SK-N-SH (cell line): ENCODE data around the gene CPNE1. TPM values are rescaled to one million over a fixed set of nuclear protein-coding genes. Genes with fewer than 3 reads are reported as not detected.

Experiments
- CTCF ChIA-PET: fragments of 300-600, 350-600 bp; formaldehyde crosslinking; extraction: SDS; loops from one replicate; lab custom pipeline; 2021; lab: Yijun Ruan, JAX
- POLR2A ChIA-PET: fragments of 350-600 bp; sonication (Branson Sonifier 250); formaldehyde crosslinking; extraction: SDS; loops from one replicate; lab custom pipeline; 2020; ENCODE audit warnings: antibody characterized with exemption, inconsistent platforms; lab: Yijun Ruan, JAX
- DNase-seq: peaks from one replicate; pipeline ENCODE4 v3.0.0; 2012
- H2AFZ ChIP-seq: fragments of 200-600 bp; sonication (generic); 2 replicates; pipeline ENCODE4 v1.8.1; 2016; ENCODE audit warnings: antibody characterized with exemption, mild to moderate bottlenecking, low read depth
- H3F3A ChIP-seq: fragments of 200-600 bp; sonication (generic); replicated peaks from 2 replicates; pipeline ENCODE3; 2016; ENCODE audit warnings: antibody characterized with exemption, mild to moderate bottlenecking; ENCODE audit not compliant: insufficient read depth
- H3K27ac ChIP-seq, 2 experiments: fragments of 200-500 bp in 1 of 2; fragments of 200-600 bp in 1 of 2; sonication (Bioruptor generic) in 1 of 2; sonication (generic), shearing (Covaris generic) in 1 of 2; 2 replicates each; pipeline versions ENCODE4 v1.5.1 to v1.6.1; 2014 to 2016; ENCODE audit warnings: low read depth in 2 of 2, inconsistent platforms in 1 of 2, low read length in 1 of 2, mild to moderate bottlenecking in 1 of 2, mixed read lengths in 1 of 2
- H3K27me3 ChIP-seq: fragments of 200-600 bp; sonication (generic), shearing (Covaris generic); 2 replicates; pipeline ENCODE4 v1.6.1; 2016; ENCODE audit warnings: mixed run types; ENCODE audit not compliant: insufficient read depth
- H3K36me3 ChIP-seq, 2 experiments: fragments of 200-500 bp in 1 of 2; fragments of 200-600 bp in 1 of 2; sonication (Bioruptor generic) in 1 of 2; sonication (generic) in 1 of 2; replicated peaks in 1 of 2; 2 replicates each; pipeline versions ENCODE3 to v1.5.1; 2014 to 2016; ENCODE audit warnings: low read length in 1 of 2, mild to moderate bottlenecking in 1 of 2; ENCODE audit not compliant: insufficient read depth in 2 of 2, control insufficient read depth in 1 of 2
- H3K4me1 ChIP-seq, 2 experiments: fragments of 200-500 bp in 1 of 2; fragments of 200-600 bp in 1 of 2; sonication (Bioruptor generic) in 1 of 2; sonication (generic), shearing (Covaris generic) in 1 of 2; 2 replicates each; pipeline versions ENCODE4 v1.5.1 to v1.6.1; 2014 to 2016; ENCODE audit warnings: low read depth in 1 of 2, low read length in 1 of 2, mixed run types in 1 of 2; ENCODE audit not compliant: insufficient read depth in 2 of 2, control insufficient read depth in 1 of 2
- H3K4me2 ChIP-seq: fragments of 200-600 bp; sonication (generic), shearing (Covaris generic); 2 replicates; pipeline ENCODE4 v1.6.1; 2017; ENCODE audit warnings: mixed run types
- H3K4me3 ChIP-seq, 2 experiments: fragments of 200-500 bp in 1 of 2; fragments of 200-600 bp in 1 of 2; sonication (Bioruptor generic) in 1 of 2; sonication (generic), shearing (Covaris generic) in 1 of 2; 2 replicates each; pipeline versions ENCODE4 v1.5.1 to v1.8.1; 2014 to 2016; ENCODE audit warnings: low read depth in 2 of 2, inconsistent platforms in 1 of 2, low read length in 1 of 2, mild to moderate bottlenecking in 1 of 2, mixed read lengths in 1 of 2, moderate library complexity in 1 of 2
- H3K79me2 ChIP-seq: fragments of 200-600 bp; sonication (generic); 2 replicates; pipeline ENCODE4 v1.8.1; 2017; ENCODE audit warnings: mild to moderate bottlenecking; ENCODE audit not compliant: insufficient read depth
- H3K9ac ChIP-seq: fragments of 200-600 bp; sonication (generic); 2 replicates; pipeline ENCODE4 v1.6.1; 2017; ENCODE audit warnings: mixed run types
- H3K9me2 ChIP-seq: fragments of 200-600 bp; sonication (generic); 2 replicates; pipeline ENCODE4 v1.6.1; 2017; ENCODE audit warnings: mixed run types
- H3K9me3 ChIP-seq: fragments of 200-600 bp; sonication (generic); 2 replicates; pipeline ENCODE4 v1.6.1; 2017; ENCODE audit warnings: mixed run types, mild to moderate bottlenecking, moderate library complexity
- H4K20me1 ChIP-seq: fragments of 200-600 bp; sonication (generic); 2 replicates; pipeline ENCODE4 v1.6.1; 2017; ENCODE audit warnings: mild to moderate bottlenecking, mixed run types; ENCODE audit not compliant: insufficient read depth
- CHD2 ChIP-seq: fragments of 150-350 bp; IDR thresholded peaks from 2 replicates; pipeline ENCODE4 v1.6.1; 2018; ENCODE audit warnings: low read length; ENCODE audit not compliant: partially characterized antibody
- ELF1 ChIP-seq: IDR thresholded peaks from 2 replicates; pipeline ENCODE4 v1.4.0; 2012
- EP300 ChIP-seq, 2 experiments: IDR thresholded peaks; 2 replicates each; pipeline versions ENCODE4 v1.4.0 to v1.6.1; 2012; ENCODE audit warnings: borderline replicate concordance in 1 of 2, low read depth in 1 of 2, low read length in 1 of 2
- FOSL2 ChIP-seq: IDR thresholded peaks from 2 replicates; pipeline ENCODE4 v1.4.0; 2012; ENCODE audit warnings: low read depth, mild to moderate bottlenecking, moderate library complexity, borderline replicate concordance
- FOXM1 ChIP-seq: IDR thresholded peaks from 2 replicates; pipeline ENCODE4 v1.4.0; 2012; ENCODE audit warnings: low read depth, mild to moderate bottlenecking
- GABPA ChIP-seq: IDR thresholded peaks from 2 replicates; pipeline ENCODE4 v1.4.0; 2012; ENCODE audit warnings: low read depth, mild to moderate bottlenecking
- NFIC ChIP-seq: IDR thresholded peaks from 2 replicates; pipeline ENCODE4 v1.4.0; 2012; ENCODE audit warnings: borderline replicate concordance
- RCOR1 ChIP-seq: fragments of 150-350 bp; IDR thresholded peaks from 2 replicates; pipeline ENCODE4 v1.6.1; 2017; ENCODE audit warnings: antibody characterized with exemption, low read length
- SIN3A ChIP-seq: IDR thresholded peaks from 2 replicates; pipeline ENCODE4 v1.6.1; 2012; ENCODE audit warnings: low read depth, mild to moderate bottlenecking, low read length, moderate library complexity, borderline replicate concordance
- TAF1 ChIP-seq: IDR thresholded peaks from 2 replicates; pipeline ENCODE4 v1.6.1; 2012; ENCODE audit warnings: low read depth, mild to moderate bottlenecking, low read length, moderate library complexity, borderline replicate concordance
- TCF12 ChIP-seq: IDR thresholded peaks from 2 replicates; pipeline ENCODE4 v1.4.0; 2012
- YY1 ChIP-seq: IDR thresholded peaks from 2 replicates; pipeline ENCODE4 v1.4.0; 2012; ENCODE audit warnings: low read depth, mild to moderate bottlenecking
- WGBS: methylation state at CpG from one replicate; pipeline ENCODE4 v1.1.6; 2017; ENCODE audit warnings: low lambda C conversion rate; 5-methylcytosine and 5-hydroxymethylcytosine counted together
- polyA plus RNA-seq, 3 experiments: library from polyadenylated mRNA; depleted of rRNA; stranded (reverse); fragments of >200 nt; gene quantifications; 2 replicates each; pipeline ENCODE4 v1.2.3, GENCODE V29; 2012
- TF ChIP-seq, protein P1 (sequence below): IDR thresholded peaks from 2 replicates; pipeline ENCODE4; 2012
- TF ChIP-seq, protein P2 (sequence below): fragments of 150-350 bp; IDR thresholded peaks from 2 replicates; pipeline ENCODE4 v1.6.1; 2017; ENCODE audit warnings: antibody characterized with exemption, low read length, low read depth, borderline replicate concordance
- TF ChIP-seq, protein P3 (sequence below): IDR thresholded peaks from 2 replicates; pipeline ENCODE4 v1.4.0; 2012; ENCODE audit warnings: low read depth, borderline replicate concordance
- TF ChIP-seq, protein P4 (sequence below): IDR thresholded peaks from 2 replicates; pipeline ENCODE4 v1.6.1; 2012; ENCODE audit warnings: mild to moderate bottlenecking, low read depth, low read length, moderate library complexity

Gene CPNE1
- polyA plus RNA-seq, 1 of the 3 experiments (the other 2 are of a cell fraction): 279 TPM

GRCh38 chr20:35698298-35699126, 33.8 kb upstream of the CPNE1 start:
- TF ChIP-seq SIN3A (no peak), GABPA (0 out of 2 replicates have a peak, but pooled peaks have one; percentile 9)
- TF ChIP-seq, protein P1, sequence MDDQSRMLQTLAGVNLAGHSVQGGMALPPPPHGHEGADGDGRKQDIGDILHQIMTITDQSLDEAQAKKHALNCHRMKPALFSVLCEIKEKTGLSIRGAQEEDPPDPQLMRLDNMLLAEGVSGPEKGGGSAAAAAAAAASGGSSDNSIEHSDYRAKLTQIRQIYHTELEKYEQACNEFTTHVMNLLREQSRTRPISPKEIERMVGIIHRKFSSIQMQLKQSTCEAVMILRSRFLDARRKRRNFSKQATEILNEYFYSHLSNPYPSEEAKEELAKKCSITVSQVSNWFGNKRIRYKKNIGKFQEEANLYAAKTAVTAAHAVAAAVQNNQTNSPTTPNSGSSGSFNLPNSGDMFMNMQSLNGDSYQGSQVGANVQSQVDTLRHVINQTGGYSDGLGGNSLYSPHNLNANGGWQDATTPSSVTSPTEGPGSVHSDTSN: no peak
- Histone ChIP-seq H3K9me3 (no peaks in the 10 kb centered on the region), H3F3A (peaks cover 38% of the 10 kb centered on the region), H3K4me2 (peak overlapping the region; percentile 92), H3K9ac (peak overlapping the region; percentile 95), H2AFZ (peak overlapping the region; percentile 97), H3K9me2 (no peaks in the 10 kb centered on the region), H3K27ac (peak overlapping the region; percentile 88 to 89), H3K79me2 (peaks cover 59% of the 10 kb centered on the region; the same call in 1 of the 2 replicates), H3K4me3 (peak overlapping the region; percentile 82 to 90), H3K36me3 (peaks cover 31 to 63% of the 10 kb centered on the region in 2 experiments), H4K20me1 (peaks cover 11% of the 10 kb centered on the region), H3K27me3 (no peaks in the 10 kb centered on the region), H3K4me1 (peaks cover 0 to 16% of the 10 kb centered on the region in 2 experiments; a peak in 3 of 4 replicates)
- ChIA-PET CTCF (interaction anchor here (1.0 to 4.7 kb wide), 4 partner anchors 13 to 187 kb away, joined by 3 to 18 read pairs (median 8); partner anchors contain the start of genes CPNE1 and RBM12), POLR2A (interaction anchor here (0.6 to 2.1 kb wide), 3 partner anchors 44 to 82 kb away, joined by 3 to 17 read pairs (median 5); partner anchors contain the start of gene RBM39)
- WGBS: 15% methylated on average over 23 of the region's 37 CpGs
- DNase-seq: peak; percentile 57

DNA sequence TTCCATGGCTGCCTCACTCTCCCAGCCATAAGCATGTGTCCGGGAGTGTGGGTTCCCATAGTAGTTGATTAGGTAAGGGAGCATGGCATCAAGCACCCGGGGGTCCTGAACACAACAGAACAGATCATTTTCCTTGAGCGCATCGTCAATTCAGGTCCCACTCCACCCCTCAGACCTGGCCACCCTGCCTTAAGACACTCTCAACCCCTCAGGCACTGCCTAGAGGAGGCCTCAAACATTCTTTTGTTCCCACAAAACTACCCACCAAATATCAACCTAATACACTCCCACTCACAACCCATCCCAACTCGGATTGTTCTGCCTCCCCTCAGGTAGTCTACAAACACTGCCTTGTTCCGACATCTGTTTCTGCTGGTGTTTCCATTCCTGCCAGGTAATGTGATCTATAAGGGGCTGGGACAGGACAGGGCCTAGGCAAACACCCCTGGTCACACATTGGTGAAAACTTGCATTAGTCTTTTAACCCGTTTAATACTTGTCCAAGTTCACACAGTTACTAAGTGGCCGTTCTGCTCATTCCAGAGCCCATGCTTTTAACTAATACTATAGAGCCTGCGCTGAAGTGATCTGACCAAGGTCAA, 33.1 kb upstream of the CPNE1 start:
- Histone ChIP-seq H3K27ac (peak overlapping the region in 1 of 2 experiments; percentile 89; a peak in 1 of 4 replicates), H4K20me1 (peaks cover 7% of the 10 kb centered on the region; the same call in 1 of the 2 replicates), H3K36me3 (peaks cover 24 to 59% of the 10 kb centered on the region in 2 experiments), H3K4me3 (peak overlapping the region; percentile 82 to 90), H2AFZ (peak overlapping the region; percentile 97; the same call in 1 of the 2 replicates), H3K9me2 (no peaks in the 10 kb centered on the region), H3K4me2 (peak overlapping the region; percentile 92), H3F3A (peaks cover 30% of the 10 kb centered on the region), H3K79me2 (peaks cover 55% of the 10 kb centered on the region; the same call in 1 of the 2 replicates), H3K9ac (peak overlapping the region; percentile 95), H3K4me1 (peaks cover 0 to 16% of the 10 kb centered on the region in 2 experiments; a peak in 3 of 4 replicates), H3K9me3 (no peaks in the 10 kb centered on the region), H3K27me3 (no peaks in the 10 kb centered on the region)
- DNase-seq: no peak
- POLR2A ChIA-PET: no interaction called here
- WGBS: 67% methylated on average over 9 of the region's 9 CpGs
- CTCF ChIA-PET: interaction anchor here (1.0 to 4.7 kb wide), 2 partner anchors 14 to 186 kb away, joined by 3 to 18 read pairs; no protein-coding TSS in a partner anchor
- TF ChIP-seq, protein P2, sequence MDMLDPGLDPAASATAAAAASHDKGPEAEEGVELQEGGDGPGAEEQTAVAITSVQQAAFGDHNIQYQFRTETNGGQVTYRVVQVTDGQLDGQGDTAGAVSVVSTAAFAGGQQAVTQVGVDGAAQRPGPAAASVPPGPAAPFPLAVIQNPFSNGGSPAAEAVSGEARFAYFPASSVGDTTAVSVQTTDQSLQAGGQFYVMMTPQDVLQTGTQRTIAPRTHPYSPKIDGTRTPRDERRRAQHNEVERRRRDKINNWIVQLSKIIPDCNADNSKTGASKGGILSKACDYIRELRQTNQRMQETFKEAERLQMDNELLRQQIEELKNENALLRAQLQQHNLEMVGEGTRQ: no peak
- TF ChIP-seq, protein P3, sequence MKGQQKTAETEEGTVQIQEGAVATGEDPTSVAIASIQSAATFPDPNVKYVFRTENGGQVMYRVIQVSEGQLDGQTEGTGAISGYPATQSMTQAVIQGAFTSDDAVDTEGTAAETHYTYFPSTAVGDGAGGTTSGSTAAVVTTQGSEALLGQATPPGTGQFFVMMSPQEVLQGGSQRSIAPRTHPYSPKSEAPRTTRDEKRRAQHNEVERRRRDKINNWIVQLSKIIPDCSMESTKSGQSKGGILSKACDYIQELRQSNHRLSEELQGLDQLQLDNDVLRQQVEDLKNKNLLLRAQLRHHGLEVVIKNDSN: no peak
- no peak for TF ChIP-seq TAF1
- TF ChIP-seq TCF12: no peak
- TF ChIP-seq FOXM1: no peak
- TF ChIP-seq EP300 (IDR thresholded peaks at IDR 0.05; ENCODE audit: borderline replicate concordance in 1 of 2, low read depth in 1 of 2, low read length in 1 of 2): no peak
- no peak for TF ChIP-seq NFIC
- TF ChIP-seq ELF1: no peak
- TF ChIP-seq CHD2: no peak
- TF ChIP-seq RCOR1: no peak
- TF ChIP-seq, protein P1: no peak
- TF ChIP-seq GABPA: no peak
- TF ChIP-seq YY1: no peak
- TF ChIP-seq, protein P4, sequence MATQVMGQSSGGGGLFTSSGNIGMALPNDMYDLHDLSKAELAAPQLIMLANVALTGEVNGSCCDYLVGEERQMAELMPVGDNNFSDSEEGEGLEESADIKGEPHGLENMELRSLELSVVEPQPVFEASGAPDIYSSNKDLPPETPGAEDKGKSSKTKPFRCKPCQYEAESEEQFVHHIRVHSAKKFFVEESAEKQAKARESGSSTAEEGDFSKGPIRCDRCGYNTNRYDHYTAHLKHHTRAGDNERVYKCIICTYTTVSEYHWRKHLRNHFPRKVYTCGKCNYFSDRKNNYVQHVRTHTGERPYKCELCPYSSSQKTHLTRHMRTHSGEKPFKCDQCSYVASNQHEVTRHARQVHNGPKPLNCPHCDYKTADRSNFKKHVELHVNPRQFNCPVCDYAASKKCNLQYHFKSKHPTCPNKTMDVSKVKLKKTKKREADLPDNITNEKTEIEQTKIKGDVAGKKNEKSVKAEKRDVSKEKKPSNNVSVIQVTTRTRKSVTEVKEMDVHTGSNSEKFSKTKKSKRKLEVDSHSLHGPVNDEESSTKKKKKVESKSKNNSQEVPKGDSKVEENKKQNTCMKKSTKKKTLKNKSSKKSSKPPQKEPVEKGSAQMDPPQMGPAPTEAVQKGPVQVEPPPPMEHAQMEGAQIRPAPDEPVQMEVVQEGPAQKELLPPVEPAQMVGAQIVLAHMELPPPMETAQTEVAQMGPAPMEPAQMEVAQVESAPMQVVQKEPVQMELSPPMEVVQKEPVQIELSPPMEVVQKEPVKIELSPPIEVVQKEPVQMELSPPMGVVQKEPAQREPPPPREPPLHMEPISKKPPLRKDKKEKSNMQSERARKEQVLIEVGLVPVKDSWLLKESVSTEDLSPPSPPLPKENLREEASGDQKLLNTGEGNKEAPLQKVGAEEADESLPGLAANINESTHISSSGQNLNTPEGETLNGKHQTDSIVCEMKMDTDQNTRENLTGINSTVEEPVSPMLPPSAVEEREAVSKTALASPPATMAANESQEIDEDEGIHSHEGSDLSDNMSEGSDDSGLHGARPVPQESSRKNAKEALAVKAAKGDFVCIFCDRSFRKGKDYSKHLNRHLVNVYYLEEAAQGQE: no peak
- no peak for TF ChIP-seq FOSL2
